ENCODE measurements around the gene PCDHGA9. TPM values are rescaled to one million over a fixed set of nuclear protein-coding genes. Genes with fewer than 3 reads are reported as not detected.
A peak's percentile ranks its signal among the peaks of the same experiment; 100 is the strongest.
"Not testable (repeated sequence)": the region's sequence is repeated elsewhere in the genome, so short reads cannot be mapped to it uniquely, and the experiment has no call there.

PCDHGA9 gene
- total and polyA plus RNA-seq, 4 donors: 0.75 to 13.2 (median 4.8) TPM

GRCh38 chr5:141393267-141393666 lies 9.3 kb upstream of the PCDHGA9 start:
- no peaks in the 10 kb centered on the region for H3K4me1 ChIP-seq (ENCODE audit: control insufficient read depth in 1 of 2, insufficient read depth in 2 of 2, low read length in 2 of 2)
- intact Hi-C loops (cut with DNase I): no loop called here
- DNase-seq (no peak), ATAC-seq (ENCODE audit: low FRiP score) (no peak)
- no peak overlapping the region for H3K4me3 ChIP-seq (ENCODE audit: low read length in 2 of 2)
- no peaks in the 10 kb centered on the region for H3K36me3 ChIP-seq (ENCODE audit: control insufficient read depth in 1 of 2, insufficient read depth in 2 of 2, low read length in 1 of 2)
- no peak overlapping the region for H3K27ac ChIP-seq (ENCODE audit: low read depth in 1 of 2, low read length in 2 of 2)
- H3K9me3 ChIP-seq (ENCODE audit: control insufficient read depth, low read length): peaks cover 34% of the 10 kb centered on the region
- H3K27me3 ChIP-seq (ENCODE audit: control insufficient read depth in 1 of 2, insufficient read depth in 2 of 2, low read length in 1 of 2): no peaks in the 10 kb centered on the region
- WGBS, 2 donors: 33 to 35% methylated on average over 21 of the region's 21 CpGs

- 27 to 32% methylated on average over 40 to 46 of the region's 53 CpGs for WGBS, 2 donors
- intact Hi-C loops (cut with DNase I); H3K36me3 ChIP-seq (ENCODE audit: control insufficient read depth in 1 of 2, insufficient read depth in 2 of 2, low read length in 1 of 2); ATAC-seq (ENCODE audit: low FRiP score); H3K27ac ChIP-seq (ENCODE audit: low read depth in 1 of 2, low read length in 2 of 2); H3K4me1 ChIP-seq (ENCODE audit: control insufficient read depth in 1 of 2, insufficient read depth in 2 of 2, low read length in 2 of 2); H3K27me3 ChIP-seq (ENCODE audit: control insufficient read depth in 1 of 2, insufficient read depth in 2 of 2, low read length in 1 of 2); H3K4me3 ChIP-seq (ENCODE audit: low read length in 2 of 2): not testable (repeated sequence)
- peak in 1 of 2 donors; percentile 56 for DNase-seq
- H3K9me3 ChIP-seq (ENCODE audit: control insufficient read depth, low read length): peaks cover 30% of the 10 kb centered on the region
These were observed 8.0 kb upstream of the PCDHGA9 start for GRCh38 chr5:141394401-141395187.

- H3K4me1 ChIP-seq (ENCODE audit: control insufficient read depth in 1 of 2, insufficient read depth in 2 of 2, low read length in 2 of 2); H3K36me3 ChIP-seq (ENCODE audit: control insufficient read depth in 1 of 2, insufficient read depth in 2 of 2, low read length in 1 of 2); H3K27ac ChIP-seq (ENCODE audit: low read depth in 1 of 2, low read length in 2 of 2); H3K4me3 ChIP-seq (ENCODE audit: low read length in 2 of 2); intact Hi-C loops (cut with DNase I); H3K27me3 ChIP-seq (ENCODE audit: control insufficient read depth in 1 of 2, insufficient read depth in 2 of 2, low read length in 1 of 2): not testable (repeated sequence)
- WGBS, 2 donors: 7 to 8% methylated on average over 20 to 25 of the region's 43 CpGs
- DNase-seq: peak in 1 of 2 donors; percentile 70
- ATAC-seq (ENCODE audit: low FRiP score): peak; percentile 74
- H3K9me3 ChIP-seq (ENCODE audit: control insufficient read depth, low read length): peaks cover 31% of the 10 kb centered on the region
These were observed 4.6 kb upstream of the PCDHGA9 start, which contains the start of gene PCDHGB5 for GRCh38 chr5:141397756-141398551. PCDHGB5 (plus strand) TSS chr5:141397947; CDS start chr5:141398128, 181 bp downstream.

GRCh38 chr5:141398608-141399007 lies 4.0 kb upstream of the PCDHGA9 start:
- Histone ChIP-seq H3K27ac (ENCODE audit: low read depth in 1 of 2, low read length in 2 of 2) (no peak overlapping the region), H3K36me3 (ENCODE audit: control insufficient read depth in 1 of 2, insufficient read depth in 2 of 2, low read length in 1 of 2) (no peaks in the 10 kb centered on the region), H3K4me3 (ENCODE audit: low read length in 2 of 2) (no peak overlapping the region), H3K27me3 (ENCODE audit: control insufficient read depth in 1 of 2, insufficient read depth in 2 of 2, low read length in 1 of 2) (no peaks in the 10 kb centered on the region), H3K9me3 (ENCODE audit: control insufficient read depth, low read length) (peaks cover 31% of the 10 kb centered on the region), H3K4me1 (ENCODE audit: control insufficient read depth in 1 of 2, insufficient read depth in 2 of 2, low read length in 2 of 2) (no peaks in the 10 kb centered on the region)
- DNase-seq (no peak), ATAC-seq (ENCODE audit: low FRiP score) (no peak)
- 20 to 24% methylated on average over 15 of the region's 15 CpGs for WGBS, 2 donors
- intact Hi-C loops (cut with DNase I): no loop called here

- Histone ChIP-seq H3K36me3 (ENCODE audit: control insufficient read depth in 1 of 2, insufficient read depth in 2 of 2, low read length in 1 of 2) (no peaks in the 10 kb centered on the region), H3K9me3 (ENCODE audit: control insufficient read depth, low read length) (peaks cover 31% of the 10 kb centered on the region), H3K4me3 (ENCODE audit: low read length in 2 of 2) (no peak overlapping the region), H3K27me3 (ENCODE audit: control insufficient read depth in 1 of 2, insufficient read depth in 2 of 2, low read length in 1 of 2) (no peaks in the 10 kb centered on the region), H3K4me1 (ENCODE audit: control insufficient read depth in 1 of 2, insufficient read depth in 2 of 2, low read length in 2 of 2) (no peaks in the 10 kb centered on the region), H3K27ac (ENCODE audit: low read depth in 1 of 2, low read length in 2 of 2) (no peak overlapping the region)
- intact Hi-C loops (cut with DNase I): no loop called here
- 15 to 24% methylated on average over 61 of the region's 61 CpGs for WGBS, 2 donors
- ATAC-seq (ENCODE audit: low FRiP score): no peak
- peak in 1 of 2 donors; percentile 70 for DNase-seq
These were observed 2.9 kb upstream of the PCDHGA9 start for GRCh38 chr5:141399555-141400258.

GRCh38 chr5:141403387-141403786 lies 809 bp downstream of the PCDHGA9 start:
- DNase-seq (no peak), ATAC-seq (ENCODE audit: low FRiP score) (no peak)
- H3K4me3 ChIP-seq (ENCODE audit: low read length in 2 of 2): no peak overlapping the region
- no peaks in the 10 kb centered on the region for H3K27me3 ChIP-seq (ENCODE audit: control insufficient read depth in 1 of 2, insufficient read depth in 2 of 2, low read length in 1 of 2)
- no peaks in the 10 kb centered on the region for H3K4me1 ChIP-seq (ENCODE audit: control insufficient read depth in 1 of 2, insufficient read depth in 2 of 2, low read length in 2 of 2)
- no peak overlapping the region for H3K27ac ChIP-seq (ENCODE audit: low read depth in 1 of 2, low read length in 2 of 2)
- WGBS, 2 donors: 20 to 26% methylated on average over 22 of the region's 22 CpGs
- intact Hi-C loops (cut with DNase I): no loop called here
- H3K36me3 ChIP-seq (ENCODE audit: control insufficient read depth in 1 of 2, insufficient read depth in 2 of 2, low read length in 1 of 2): no peaks in the 10 kb centered on the region
- H3K9me3 ChIP-seq (ENCODE audit: control insufficient read depth, low read length): peaks cover 39% of the 10 kb centered on the region

- H3K9me3 ChIP-seq (ENCODE audit: control insufficient read depth, low read length): peaks cover 38% of the 10 kb centered on the region
- not testable (repeated sequence) for H3K27ac ChIP-seq (ENCODE audit: low read depth in 1 of 2, low read length in 2 of 2); H3K36me3 ChIP-seq (ENCODE audit: control insufficient read depth in 1 of 2, insufficient read depth in 2 of 2, low read length in 1 of 2); H3K27me3 ChIP-seq (ENCODE audit: control insufficient read depth in 1 of 2, insufficient read depth in 2 of 2, low read length in 1 of 2); H3K4me1 ChIP-seq (ENCODE audit: control insufficient read depth in 1 of 2, insufficient read depth in 2 of 2, low read length in 2 of 2); H3K4me3 ChIP-seq (ENCODE audit: low read length in 2 of 2)
- intact Hi-C loops (cut with DNase I): loop anchor here in 1 of 2 donors (5.0 kb wide), 1 partner anchor 149 kb away; no protein-coding TSS in a partner anchor
- peak; percentile 63 for ATAC-seq (ENCODE audit: low FRiP score)
- 9 to 12% methylated on average over 46 to 51 of the region's 51 CpGs for WGBS, 2 donors
- peak in 1 of 2 donors; percentile 80 for DNase-seq
These were observed 5.4 kb downstream of the PCDHGA9 start, which contains the start of gene PCDHGB6 for GRCh38 chr5:141407790-141408505. PCDHGB6 (plus strand) TSS chr5:141408021; CDS start chr5:141408203, 182 bp downstream.
